H1 (cell line): Measurements from ENCODE around the gene CCNI. TPM values are rescaled to one million over a fixed set of nuclear protein-coding genes. Genes with fewer than 3 reads are reported as not detected.

Experiments used
- polyA plus RNA-seq, 7 experiments: library from polyadenylated mRNA; depleted of rRNA in 3 of 7; stranded (reverse) in 5 of 7; unstranded in 2 of 7; fragments of >200 nt in 5 of 7; fragments of 200-250 nt in 2 of 7; gene quantifications; 1 replicate in 5 of 7; 2 replicates in 1 of 7; 4 replicates in 1 of 7; pipeline versions ENCODE4 v1.2.1 to v1.2.3, GENCODE V29; 2011 to 2013; ENCODE audit warnings: missing spikeins in 2 of 7, mixed read lengths in 2 of 7
- total RNA-seq: library from RNA; stranded (reverse); fragmentation: NEBNext Ultra II Directional; extraction: Animal tissue kit (Norgen Biotek cat#: 25700); gene quantifications from 2 replicates; pipeline ENCODE4 v1.2.1, GENCODE V29; 2021
- TF ChIP-seq, protein P1 (sequence below): fragments of 300-600 bp; sonication (generic); IDR thresholded peaks from 2 replicates; pipeline ENCODE4 v1.7.1; 2012; ENCODE audit warnings: low read length, moderate library complexity, mild to moderate bottlenecking, inconsistent platforms; ENCODE audit not compliant: insufficient replicate concordance

The CCNI gene
- total and polyA plus RNA-seq, 2 of the 8 experiments (the other 6 are each of a cell fraction or from before 2014, with no cell fraction given) = 97.8 to 234 TPM

GRCh38 chr4:77043507-77044136 is 32.2 kb downstream of the CCNI start (continued):
- TF ChIP-seq, protein P1, sequence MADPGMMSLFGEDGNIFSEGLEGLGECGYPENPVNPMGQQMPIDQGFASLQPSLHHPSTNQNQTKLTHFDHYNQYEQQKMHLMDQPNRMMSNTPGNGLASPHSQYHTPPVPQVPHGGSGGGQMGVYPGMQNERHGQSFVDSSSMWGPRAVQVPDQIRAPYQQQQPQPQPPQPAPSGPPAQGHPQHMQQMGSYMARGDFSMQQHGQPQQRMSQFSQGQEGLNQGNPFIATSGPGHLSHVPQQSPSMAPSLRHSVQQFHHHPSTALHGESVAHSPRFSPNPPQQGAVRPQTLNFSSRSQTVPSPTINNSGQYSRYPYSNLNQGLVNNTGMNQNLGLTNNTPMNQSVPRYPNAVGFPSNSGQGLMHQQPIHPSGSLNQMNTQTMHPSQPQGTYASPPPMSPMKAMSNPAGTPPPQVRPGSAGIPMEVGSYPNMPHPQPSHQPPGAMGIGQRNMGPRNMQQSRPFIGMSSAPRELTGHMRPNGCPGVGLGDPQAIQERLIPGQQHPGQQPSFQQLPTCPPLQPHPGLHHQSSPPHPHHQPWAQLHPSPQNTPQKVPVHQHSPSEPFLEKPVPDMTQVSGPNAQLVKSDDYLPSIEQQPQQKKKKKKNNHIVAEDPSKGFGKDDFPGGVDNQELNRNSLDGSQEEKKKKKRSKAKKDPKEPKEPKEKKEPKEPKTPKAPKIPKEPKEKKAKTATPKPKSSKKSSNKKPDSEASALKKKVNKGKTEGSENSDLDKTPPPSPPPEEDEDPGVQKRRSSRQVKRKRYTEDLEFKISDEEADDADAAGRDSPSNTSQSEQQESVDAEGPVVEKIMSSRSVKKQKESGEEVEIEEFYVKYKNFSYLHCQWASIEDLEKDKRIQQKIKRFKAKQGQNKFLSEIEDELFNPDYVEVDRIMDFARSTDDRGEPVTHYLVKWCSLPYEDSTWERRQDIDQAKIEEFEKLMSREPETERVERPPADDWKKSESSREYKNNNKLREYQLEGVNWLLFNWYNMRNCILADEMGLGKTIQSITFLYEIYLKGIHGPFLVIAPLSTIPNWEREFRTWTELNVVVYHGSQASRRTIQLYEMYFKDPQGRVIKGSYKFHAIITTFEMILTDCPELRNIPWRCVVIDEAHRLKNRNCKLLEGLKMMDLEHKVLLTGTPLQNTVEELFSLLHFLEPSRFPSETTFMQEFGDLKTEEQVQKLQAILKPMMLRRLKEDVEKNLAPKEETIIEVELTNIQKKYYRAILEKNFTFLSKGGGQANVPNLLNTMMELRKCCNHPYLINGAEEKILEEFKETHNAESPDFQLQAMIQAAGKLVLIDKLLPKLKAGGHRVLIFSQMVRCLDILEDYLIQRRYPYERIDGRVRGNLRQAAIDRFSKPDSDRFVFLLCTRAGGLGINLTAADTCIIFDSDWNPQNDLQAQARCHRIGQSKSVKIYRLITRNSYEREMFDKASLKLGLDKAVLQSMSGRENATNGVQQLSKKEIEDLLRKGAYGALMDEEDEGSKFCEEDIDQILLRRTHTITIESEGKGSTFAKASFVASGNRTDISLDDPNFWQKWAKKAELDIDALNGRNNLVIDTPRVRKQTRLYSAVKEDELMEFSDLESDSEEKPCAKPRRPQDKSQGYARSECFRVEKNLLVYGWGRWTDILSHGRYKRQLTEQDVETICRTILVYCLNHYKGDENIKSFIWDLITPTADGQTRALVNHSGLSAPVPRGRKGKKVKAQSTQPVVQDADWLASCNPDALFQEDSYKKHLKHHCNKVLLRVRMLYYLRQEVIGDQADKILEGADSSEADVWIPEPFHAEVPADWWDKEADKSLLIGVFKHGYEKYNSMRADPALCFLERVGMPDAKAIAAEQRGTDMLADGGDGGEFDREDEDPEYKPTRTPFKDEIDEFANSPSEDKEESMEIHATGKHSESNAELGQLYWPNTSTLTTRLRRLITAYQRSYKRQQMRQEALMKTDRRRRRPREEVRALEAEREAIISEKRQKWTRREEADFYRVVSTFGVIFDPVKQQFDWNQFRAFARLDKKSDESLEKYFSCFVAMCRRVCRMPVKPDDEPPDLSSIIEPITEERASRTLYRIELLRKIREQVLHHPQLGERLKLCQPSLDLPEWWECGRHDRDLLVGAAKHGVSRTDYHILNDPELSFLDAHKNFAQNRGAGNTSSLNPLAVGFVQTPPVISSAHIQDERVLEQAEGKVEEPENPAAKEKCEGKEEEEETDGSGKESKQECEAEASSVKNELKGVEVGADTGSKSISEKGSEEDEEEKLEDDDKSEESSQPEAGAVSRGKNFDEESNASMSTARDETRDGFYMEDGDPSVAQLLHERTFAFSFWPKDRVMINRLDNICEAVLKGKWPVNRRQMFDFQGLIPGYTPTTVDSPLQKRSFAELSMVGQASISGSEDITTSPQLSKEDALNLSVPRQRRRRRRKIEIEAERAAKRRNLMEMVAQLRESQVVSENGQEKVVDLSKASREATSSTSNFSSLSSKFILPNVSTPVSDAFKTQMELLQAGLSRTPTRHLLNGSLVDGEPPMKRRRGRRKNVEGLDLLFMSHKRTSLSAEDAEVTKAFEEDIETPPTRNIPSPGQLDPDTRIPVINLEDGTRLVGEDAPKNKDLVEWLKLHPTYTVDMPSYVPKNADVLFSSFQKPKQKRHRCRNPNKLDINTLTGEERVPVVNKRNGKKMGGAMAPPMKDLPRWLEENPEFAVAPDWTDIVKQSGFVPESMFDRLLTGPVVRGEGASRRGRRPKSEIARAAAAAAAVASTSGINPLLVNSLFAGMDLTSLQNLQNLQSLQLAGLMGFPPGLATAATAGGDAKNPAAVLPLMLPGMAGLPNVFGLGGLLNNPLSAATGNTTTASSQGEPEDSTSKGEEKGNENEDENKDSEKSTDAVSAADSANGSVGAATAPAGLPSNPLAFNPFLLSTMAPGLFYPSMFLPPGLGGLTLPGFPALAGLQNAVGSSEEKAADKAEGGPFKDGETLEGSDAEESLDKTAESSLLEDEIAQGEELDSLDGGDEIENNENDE = no peak
- TF ChIP-seq, all 59 proteins: peak for 0
